GM13976 (cell line): ENCODE measurements around the gene ACVR1B.

Experiments used
- DNase-seq: peaks from one replicate; pipeline ENCODE4 v3.0.0; 2012; ENCODE audit warnings: low spot score
- CTCF ChIP-seq: IDR thresholded peaks from 2 replicates; pipeline ENCODE4 v1.5.1; 2012; ENCODE audit warnings: borderline replicate concordance, mild to moderate bottlenecking; ENCODE audit not compliant: insufficient read depth; ENCODE audit errors: extremely low read depth, missing control alignments, control extremely low read depth
- in situ Hi-C: fragments of 300-500 bp; cut with MboI; formaldehyde crosslinking; loops from one replicate; pipeline ENCODE4 v1.12.0; 2022; ENCODE audit warnings: low sequenced_read_pairs, mixed read lengths, inconsistent platforms; ENCODE audit not compliant: unreplicated experiment

Gene ACVR1B

GRCh38 chr12:51943346-51943745, 8.2 kb upstream of the ACVR1B start:
- no peak for TF ChIP-seq CTCF
- DNase-seq: no peak
- in situ Hi-C loops: no loop called here

GRCh38 chr12:51944608-51945233, 6.8 kb upstream of the ACVR1B start:
- TF ChIP-seq CTCF: no peak
- in situ Hi-C loops: no loop called here
- DNase-seq: no peak

- TF ChIP-seq CTCF: no peak
- in situ Hi-C loops: no loop called here
- no peak for DNase-seq
These were observed 4.1 kb upstream of the ACVR1B start for GRCh38 chr12:51947246-51947996.

- DNase-seq: no peak
- in situ Hi-C loops: no loop called here
- no peak for TF ChIP-seq CTCF
These were observed 3.4 kb upstream of the ACVR1B start for GRCh38 chr12:51948066-51948465.

- in situ Hi-C loops: no loop called here
- no peak for TF ChIP-seq CTCF
- DNase-seq: no peak
These were observed 2.0 kb upstream of the ACVR1B start for GRCh38 chr12:51949342-51950030.

GRCh38 chr12:51950682-51951198, 759 bp upstream of the ACVR1B start:
- DNase-seq: no peak
- TF ChIP-seq CTCF: no peak
- in situ Hi-C loops: no loop called here
